Measurements from ENCODE around the gene SPEN.

Gene SPEN

GRCh38 chr1:15944308-15945010 is 97.0 kb downstream of the SPEN start:
- TF ChIP-seq SP7 (tag by site-specific recombination; IDR thresholded peaks at IDR 0.05) (no peak), SP2 (tag by site-specific recombination; IDR thresholded peaks at IDR 0.05) (0 out of 2 replicates have a peak, but pooled peaks have one; percentile 9), ZNF521 (tag by site-specific recombination; IDR thresholded peaks at IDR 0.05) (no peak), ZNF311 (tag by site-specific recombination; IDR thresholded peaks at IDR 0.05; ENCODE audit: borderline replicate concordance) (no peak), ZNF341 (tag by site-specific recombination; IDR thresholded peaks at IDR 0.05; ENCODE audit: low read depth) (no peak), ZBTB21 (tag by site-specific recombination; IDR thresholded peaks at IDR 0.05) (no peak), ZFP37 (tag by site-specific recombination; IDR thresholded peaks at IDR 0.05) (no peak), TCF7L2 (IDR thresholded peaks at IDR 0.05; ENCODE audit: borderline replicate concordance, low read depth, low read length) (no peak), ZNF155 (tag by site-specific recombination; IDR thresholded peaks at IDR 0.05) (no peak), ZNF560 (tag by site-specific recombination; IDR thresholded peaks at IDR 0.05; ENCODE audit: borderline replicate concordance) (no peak), ZNF660 (tag by site-specific recombination; IDR thresholded peaks at IDR 0.05) (no peak), ZIC2 (tag by site-specific recombination; IDR thresholded peaks at IDR 0.05) (no peak), REPIN1 (tag by site-specific recombination; IDR thresholded peaks at IDR 0.05; ENCODE audit: low read depth) (no peak)
- TF ChIP-seq, protein P1, sequence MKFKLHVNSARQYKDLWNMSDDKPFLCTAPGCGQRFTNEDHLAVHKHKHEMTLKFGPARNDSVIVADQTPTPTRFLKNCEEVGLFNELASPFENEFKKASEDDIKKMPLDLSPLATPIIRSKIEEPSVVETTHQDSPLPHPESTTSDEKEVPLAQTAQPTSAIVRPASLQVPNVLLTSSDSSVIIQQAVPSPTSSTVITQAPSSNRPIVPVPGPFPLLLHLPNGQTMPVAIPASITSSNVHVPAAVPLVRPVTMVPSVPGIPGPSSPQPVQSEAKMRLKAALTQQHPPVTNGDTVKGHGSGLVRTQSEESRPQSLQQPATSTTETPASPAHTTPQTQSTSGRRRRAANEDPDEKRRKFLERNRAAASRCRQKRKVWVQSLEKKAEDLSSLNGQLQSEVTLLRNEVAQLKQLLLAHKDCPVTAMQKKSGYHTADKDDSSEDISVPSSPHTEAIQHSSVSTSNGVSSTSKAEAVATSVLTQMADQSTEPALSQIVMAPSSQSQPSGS (tag by site-specific recombination; IDR thresholded peaks at IDR 0.05; ENCODE audit: low read depth) = no peak
- TF ChIP-seq, protein P2, sequence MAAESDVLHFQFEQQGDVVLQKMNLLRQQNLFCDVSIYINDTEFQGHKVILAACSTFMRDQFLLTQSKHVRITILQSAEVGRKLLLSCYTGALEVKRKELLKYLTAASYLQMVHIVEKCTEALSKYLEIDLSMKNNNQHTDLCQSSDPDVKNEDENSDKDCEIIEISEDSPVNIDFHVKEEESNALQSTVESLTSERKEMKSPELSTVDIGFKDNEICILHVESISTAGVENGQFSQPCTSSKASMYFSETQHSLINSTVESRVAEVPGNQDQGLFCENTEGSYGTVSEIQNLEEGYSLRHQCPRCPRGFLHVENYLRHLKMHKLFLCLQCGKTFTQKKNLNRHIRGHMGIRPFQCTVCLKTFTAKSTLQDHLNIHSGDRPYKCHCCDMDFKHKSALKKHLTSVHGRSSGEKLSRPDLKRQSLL (tag by site-specific recombination; IDR thresholded peaks at IDR 0.05) = peak; percentile 74; the same call in 1 of the 2 replicates
- TF ChIP-seq, protein P3, sequence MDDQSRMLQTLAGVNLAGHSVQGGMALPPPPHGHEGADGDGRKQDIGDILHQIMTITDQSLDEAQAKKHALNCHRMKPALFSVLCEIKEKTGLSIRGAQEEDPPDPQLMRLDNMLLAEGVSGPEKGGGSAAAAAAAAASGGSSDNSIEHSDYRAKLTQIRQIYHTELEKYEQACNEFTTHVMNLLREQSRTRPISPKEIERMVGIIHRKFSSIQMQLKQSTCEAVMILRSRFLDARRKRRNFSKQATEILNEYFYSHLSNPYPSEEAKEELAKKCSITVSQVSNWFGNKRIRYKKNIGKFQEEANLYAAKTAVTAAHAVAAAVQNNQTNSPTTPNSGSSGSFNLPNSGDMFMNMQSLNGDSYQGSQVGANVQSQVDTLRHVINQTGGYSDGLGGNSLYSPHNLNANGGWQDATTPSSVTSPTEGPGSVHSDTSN (CRISPR knock-in tag; IDR thresholded peaks at IDR 0.05) = no peak
- CTCF ChIA-PET = no interaction called here
- POLR2A ChIA-PET = no interaction called here

DNA sequence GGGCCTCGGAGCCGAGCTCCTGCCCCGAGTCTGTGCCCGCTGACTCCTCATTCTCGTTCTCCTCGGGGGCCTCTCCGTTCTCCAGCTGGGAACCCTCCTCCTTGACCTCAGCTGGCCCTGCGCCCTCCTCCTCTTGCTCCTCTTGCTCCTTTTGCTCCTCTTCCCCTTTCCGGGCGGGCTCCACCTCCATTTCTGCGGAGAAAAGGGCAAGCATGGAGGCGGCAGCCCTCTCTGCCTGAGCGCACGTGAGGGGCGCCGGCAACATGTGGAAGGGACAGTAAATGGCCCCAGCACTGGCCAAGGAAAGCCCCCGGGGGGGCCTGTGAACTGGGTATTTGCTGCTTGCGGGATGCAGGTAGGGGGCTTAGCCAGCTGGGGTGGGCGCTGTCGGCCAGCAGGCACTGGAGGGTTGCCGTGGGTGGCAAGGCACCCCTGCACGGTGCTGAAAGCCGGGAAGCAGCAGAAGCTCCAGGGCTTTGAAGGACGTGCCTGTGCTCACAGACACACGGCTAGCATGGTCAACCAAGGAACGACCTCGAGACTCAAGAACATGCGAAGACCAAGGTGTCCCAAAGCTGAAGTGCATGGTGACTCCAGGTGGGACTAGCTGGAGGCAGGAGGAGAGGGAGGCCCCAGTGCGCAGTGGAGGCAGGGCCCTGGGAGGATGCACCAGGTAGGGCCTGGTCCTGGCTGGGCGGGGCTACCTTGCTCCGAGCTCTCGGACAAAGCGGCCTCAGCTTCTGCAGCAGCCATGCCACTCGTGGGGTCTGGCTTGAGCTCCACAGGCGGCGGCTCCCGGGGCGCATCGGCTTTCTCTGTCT is 97.7 kb downstream of the SPEN start:
- ChIA-PET POLR2A (no interaction called here), CTCF (no interaction called here)
- H3K36me3 ChIP-seq (ENCODE audit: control insufficient read depth in 2 of 2, insufficient read depth in 1 of 2, low read length in 2 of 2) = peaks cover 0 to 90% of the 10 kb centered on the region in 2 experiments; a peak in 2 of 3 replicates

More at GRCh38 chr1:15944308-15945010, 97.0 kb downstream of the SPEN start:
- H3K9me3 ChIP-seq (ENCODE audit: control insufficient read depth, insufficient read depth, low read depth, low read length) = no peaks in the 10 kb centered on the region
- no peaks in the 10 kb centered on the region; the same call in 1 of the 2 replicates for H3K4me1 ChIP-seq (ENCODE audit: control insufficient read depth, insufficient read depth, low read length)
- peaks cover 0 to 94% of the 10 kb centered on the region in 2 experiments; a peak in 2 of 3 replicates for H3K36me3 ChIP-seq (ENCODE audit: control insufficient read depth in 2 of 2, insufficient read depth in 1 of 2, low read length in 2 of 2)
- H3K4me3 ChIP-seq (ENCODE audit: low read depth, low read length) = no peak overlapping the region
- no peak overlapping the region for H3K27ac ChIP-seq (ENCODE audit: extremely low read depth, low read depth, low read length)

More for the DNA sequence above, 97.7 kb downstream of the SPEN start:
- Histone ChIP-seq H3K9me3 (ENCODE audit: control insufficient read depth, insufficient read depth, low read depth, low read length) (no peaks in the 10 kb centered on the region), H3K4me1 (ENCODE audit: control insufficient read depth, insufficient read depth, low read length) (peaks cover 7% of the 10 kb centered on the region), H3K27ac (ENCODE audit: extremely low read depth, low read depth, low read length) (no peak overlapping the region), H3K4me3 (ENCODE audit: low read depth, low read length) (no peak overlapping the region)
- TF ChIP-seq ZNF148 (tag by site-specific recombination; IDR thresholded peaks at IDR 0.05; ENCODE audit: borderline replicate concordance) = no peak
- TF ChIP-seq, protein P4, sequence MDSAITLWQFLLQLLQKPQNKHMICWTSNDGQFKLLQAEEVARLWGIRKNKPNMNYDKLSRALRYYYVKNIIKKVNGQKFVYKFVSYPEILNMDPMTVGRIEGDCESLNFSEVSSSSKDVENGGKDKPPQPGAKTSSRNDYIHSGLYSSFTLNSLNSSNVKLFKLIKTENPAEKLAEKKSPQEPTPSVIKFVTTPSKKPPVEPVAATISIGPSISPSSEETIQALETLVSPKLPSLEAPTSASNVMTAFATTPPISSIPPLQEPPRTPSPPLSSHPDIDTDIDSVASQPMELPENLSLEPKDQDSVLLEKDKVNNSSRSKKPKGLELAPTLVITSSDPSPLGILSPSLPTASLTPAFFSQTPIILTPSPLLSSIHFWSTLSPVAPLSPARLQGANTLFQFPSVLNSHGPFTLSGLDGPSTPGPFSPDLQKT (IDR thresholded peaks at IDR 0.05; ENCODE audit: borderline replicate concordance, low read depth, low read length) = no peak
